Activated T-helper 9 cell treated with anti-CD3 and anti-CD28 coated beads, Interleukin-2, amount 50 U/mL, for 16 hours (primary cell): Measurements from ENCODE around the gene MEIOC.
"Not testable (repeated sequence)": the region's sequence is repeated elsewhere in the genome, so short reads cannot be mapped to it uniquely, and the experiment has no call there.

Experiments used
- DNase-seq: peaks from one replicate; pipeline ENCODE4 v3.0.0-alpha.2; 2020; ENCODE audit warnings: low read depth

The MEIOC gene

DNA sequence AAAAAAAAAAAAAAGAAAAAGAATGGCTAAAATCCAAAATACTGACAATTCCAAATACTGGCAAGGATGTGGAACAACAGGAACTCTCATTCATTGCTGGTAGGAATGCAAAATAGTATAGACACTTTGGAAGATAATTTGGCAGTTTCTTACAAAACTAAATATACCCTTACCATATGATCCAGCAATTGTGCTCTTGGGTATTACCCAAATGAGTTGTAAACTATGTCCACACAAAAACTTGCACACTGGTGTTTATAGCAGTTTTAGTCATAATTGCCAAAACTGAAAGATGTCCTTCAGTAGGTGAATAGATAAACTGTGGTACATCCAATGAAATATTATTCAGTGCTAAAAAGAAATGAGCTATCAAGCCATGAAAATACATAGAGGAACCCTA is 8.5 kb upstream of the MEIOC start:
- DNase-seq = no peak

DNA sequence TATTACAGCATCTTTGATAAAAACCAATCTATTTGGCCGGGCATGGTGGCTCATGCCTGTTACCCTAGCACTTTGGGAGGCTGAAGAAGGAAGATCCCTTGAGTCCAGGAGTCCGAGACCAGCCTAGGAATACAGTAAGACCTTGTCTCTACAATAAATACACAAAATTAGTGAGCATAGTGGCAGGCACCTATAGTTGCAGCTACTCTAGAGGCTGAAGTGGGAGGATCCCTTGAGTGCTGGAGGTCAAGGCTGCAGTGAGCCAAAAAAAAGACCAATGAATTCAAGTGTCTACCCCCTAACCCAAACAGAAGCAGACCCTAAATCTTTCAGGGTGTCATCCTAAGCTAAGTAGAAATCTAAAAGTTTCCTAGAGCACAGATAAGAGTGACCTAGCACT is 7.3 kb upstream of the MEIOC start:
- no peak for DNase-seq

GRCh38 chr17:44651228-44651627 is 5.0 kb upstream of the MEIOC start:
- DNase-seq = no peak

DNA sequence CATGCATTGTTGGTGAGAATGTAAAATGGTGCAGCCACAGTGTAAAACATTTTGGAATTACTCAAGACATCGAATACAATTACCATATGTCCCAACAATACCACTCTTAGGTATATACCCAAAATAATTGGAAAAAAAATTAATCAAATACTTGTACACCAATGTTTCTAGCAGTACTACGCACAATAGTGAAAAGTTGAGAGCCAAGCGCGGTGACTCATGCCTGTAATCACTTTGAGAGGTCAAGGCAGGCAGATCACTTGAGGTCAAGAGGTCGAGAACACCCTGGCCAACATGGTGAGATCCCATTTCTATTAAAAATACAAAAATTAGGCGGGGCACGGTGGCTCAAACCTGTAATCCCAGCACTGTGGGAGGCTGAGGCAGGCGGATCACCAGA is 3.5 kb upstream of the MEIOC start:
- DNase-seq = no peak

GRCh38 chr17:44653384-44653783 is 2.9 kb upstream of the MEIOC start:
- DNase-seq = no peak

DNA sequence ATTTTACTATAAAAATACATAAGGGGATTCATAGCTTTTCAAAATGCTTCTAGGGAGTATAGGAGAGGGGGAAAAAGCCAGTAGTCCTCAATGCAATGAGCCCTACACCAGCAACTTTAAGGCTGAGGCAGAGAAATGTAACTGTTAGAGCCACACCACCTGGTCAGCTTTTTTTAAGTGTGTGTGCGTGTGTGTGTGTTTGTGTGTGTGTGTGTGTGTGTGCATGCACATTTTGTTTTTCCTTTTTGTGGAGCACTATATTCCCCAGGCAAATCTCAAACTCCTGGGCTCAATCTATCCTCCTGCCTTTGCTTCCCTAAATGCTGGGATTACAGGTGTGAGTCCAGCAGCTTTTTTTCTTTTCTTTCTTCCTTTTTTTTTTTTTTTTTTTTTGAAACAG is 2.3 kb upstream of the MEIOC start:
- no peak for DNase-seq

DNA sequence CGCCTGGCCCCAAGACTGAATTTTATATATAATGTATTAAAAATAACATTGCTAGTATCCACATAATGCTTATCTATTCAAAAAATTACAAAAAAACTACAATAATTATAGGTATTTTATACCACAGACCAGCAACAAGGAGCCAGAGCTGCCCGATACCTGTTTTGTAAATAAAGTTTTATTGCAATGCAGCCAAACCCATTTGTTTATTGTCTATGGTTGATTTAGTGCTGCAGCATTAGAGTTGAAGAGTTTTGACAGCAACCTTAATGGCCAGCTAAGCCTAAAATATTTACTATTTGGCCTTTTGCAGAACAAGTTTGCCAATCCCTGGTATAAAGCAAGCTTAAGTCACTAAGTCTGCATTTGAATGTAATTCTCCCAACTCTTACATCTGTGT is 5.6 kb downstream of the MEIOC start:
- DNase-seq = no peak

- no peak for DNase-seq
These were observed 6.8 kb downstream of the MEIOC start for GRCh38 chr17:44663095-44663494.

DNA sequence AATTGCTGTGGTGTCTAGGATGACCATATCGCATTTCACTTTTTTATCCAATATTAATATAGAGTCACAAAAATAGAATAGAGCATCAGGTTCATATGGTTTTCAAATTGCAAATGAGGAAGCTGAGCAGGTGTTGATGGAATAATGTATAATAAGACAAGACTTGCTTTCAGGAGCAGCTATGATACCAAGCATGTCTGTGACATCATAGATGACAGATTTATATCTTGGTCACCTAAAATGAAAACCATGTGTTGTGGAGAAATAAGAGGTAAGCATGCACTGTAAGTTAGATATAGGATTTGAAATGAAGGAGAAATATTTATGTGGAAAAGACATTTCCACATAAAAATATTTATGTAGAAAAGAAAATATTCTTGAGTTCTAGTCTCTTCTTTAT is 8.6 kb downstream of the MEIOC start:
- no peak for DNase-seq

DNA sequence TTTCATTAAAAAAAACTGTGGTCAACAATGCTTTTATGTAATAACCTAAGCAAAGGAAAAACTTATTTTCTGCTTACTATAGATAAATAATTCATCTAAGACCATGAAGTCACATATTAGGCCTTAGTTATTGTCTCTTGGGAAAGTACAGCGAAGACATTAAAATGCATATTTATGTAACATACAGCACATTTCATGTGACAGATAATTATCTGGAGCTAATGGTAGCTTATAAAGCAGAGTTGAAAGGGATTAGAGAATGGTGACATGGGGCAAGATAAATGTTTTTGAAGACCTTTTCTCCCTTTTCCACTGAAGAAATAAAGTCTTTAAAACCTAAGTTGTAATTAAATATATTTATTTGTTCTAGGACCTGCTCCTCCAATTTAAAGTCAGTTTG is 9.7 kb downstream of the MEIOC start:
- DNase-seq = no peak

DNA sequence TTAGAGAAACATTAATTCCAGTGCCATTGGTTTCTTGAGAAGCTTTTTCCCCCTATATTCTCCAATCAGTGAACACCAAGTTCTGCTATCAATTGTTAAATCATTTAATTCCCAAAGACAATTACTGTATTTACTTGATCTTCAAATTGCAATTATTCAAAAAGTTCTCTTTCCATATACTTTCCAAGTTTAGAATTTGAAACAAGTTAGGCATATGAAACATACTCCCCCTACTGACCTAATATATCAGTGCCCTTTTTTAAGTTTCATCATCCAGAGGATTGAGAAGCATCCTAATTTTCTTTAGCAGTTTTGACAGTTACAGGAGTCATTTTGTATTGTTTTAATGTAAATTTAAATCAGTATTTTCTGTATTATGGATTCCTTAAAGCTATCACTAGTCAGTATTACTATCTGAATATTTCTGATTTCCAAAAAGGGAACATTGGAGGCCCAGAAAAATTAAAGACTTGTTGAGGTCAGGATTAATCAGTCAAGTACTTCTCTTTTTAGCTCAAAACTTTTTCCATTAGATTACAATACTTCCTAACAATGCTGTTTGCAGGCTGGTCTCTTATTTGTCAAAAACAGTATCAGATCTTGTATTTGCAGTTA is 16.3 kb downstream of the MEIOC start:
- no peak for DNase-seq

GRCh38 chr17:44673893-44674292 is 17.6 kb downstream of the MEIOC start:
- no peak for DNase-seq

GRCh38 chr17:44677136-44677535 is 20.9 kb downstream of the MEIOC start:
- DNase-seq = no peak

DNA sequence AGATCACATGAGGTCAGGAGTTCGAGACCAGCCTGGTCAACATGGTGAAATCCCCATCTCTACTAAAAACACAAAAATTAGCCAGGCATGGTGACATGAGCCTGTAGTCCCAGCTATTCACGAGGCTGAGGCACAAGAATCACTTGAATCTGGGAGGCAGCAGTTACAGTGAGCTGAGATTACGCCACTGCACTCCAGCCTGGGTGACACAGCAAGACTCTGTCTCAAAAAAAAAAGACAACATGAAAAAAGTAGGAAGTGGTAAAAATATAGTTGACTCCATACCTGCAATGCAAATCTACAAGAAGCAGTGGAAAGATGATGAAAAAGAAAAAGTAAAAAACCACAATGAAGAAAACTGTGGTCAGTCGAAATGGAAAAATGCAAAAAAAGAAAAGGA is 27.0 kb downstream of the MEIOC start:
- not testable (repeated sequence) for DNase-seq

- DNase-seq = no peak
These were observed 31.5 kb downstream of the MEIOC start for GRCh38 chr17:44687756-44688155.

GRCh38 chr17:44688200-44688599 is 31.9 kb downstream of the MEIOC start:
- DNase-seq = no peak

DNA sequence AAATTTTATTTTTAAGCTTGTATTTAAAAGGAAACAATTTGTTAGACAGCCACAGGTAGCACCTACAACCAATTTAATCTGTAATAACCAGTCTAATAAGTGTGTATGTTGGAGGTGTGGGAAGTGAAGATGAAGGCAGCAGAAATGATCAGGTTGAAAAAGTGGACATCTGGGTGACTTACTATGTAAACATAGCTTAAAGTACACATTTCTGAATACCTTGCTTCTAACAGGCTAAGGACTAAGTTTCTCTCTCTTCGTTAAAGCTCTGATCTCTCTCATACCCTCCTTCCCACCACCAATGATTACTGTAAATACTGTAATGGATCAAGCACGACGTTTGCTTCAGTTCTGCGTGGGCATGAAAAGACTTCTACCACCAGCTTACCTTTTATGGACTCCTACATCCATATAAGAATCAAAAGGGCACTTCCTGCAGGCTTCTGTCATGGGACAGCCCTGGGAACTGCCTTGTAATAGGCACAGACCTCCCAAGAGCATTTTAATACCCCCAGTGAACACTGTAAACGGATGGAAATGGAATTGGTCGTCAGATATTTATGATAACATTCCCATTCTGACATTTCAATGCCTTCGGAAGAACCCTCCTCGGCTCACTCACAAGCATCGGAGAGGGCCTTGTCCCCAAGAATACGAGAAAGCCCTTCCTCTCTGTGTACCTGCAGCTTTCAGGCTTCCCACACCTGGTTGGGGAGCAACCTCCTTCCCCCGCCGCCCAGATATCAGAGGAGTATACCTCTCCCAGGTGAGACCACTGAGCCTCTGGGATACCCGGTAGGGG is 32.6 kb downstream of the MEIOC start:
- no peak for DNase-seq

DNA sequence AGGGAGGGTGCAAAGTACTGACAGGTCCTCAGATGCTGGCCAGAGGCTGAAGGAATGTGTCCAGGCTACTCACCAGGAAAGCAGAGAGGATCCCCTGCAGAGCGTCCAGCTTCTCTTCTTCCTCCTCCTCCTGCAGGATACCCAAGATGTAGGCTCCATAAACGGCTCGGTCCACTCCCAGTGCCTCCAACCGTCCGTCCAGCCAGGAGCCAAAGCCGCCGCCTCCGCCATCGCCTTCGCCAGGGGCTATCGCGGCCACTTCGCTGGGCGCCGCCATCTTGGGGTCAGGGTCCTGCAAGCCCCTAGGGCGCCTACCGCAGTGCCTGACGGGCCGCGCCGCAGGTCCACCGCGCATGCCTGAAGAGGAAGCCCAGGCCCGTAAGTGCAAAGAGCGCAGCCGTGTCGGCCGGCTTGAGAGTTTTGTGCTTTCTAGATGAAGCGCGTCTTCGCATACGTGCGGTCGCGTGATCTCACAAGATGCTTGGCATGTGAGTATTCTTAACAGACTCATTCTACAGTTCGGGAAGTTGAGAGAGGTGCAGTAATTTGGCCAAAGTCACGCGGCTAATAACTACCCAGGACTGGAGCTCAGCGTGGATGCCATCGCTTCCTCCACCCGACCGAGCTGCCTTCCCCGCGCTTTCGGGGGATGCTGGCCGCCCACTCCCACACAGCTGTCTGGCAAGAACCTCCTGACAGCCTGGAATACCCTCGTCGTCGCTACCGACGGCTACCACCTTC is 33.4 kb downstream of the MEIOC start, which contains the start of gene CCDC43:
Gene CCDC43 (minus strand): TSS at position 300 of the 741 bp plus-strand sequence. CDS start 23 bp downstream, at position 277.
- DNase-seq = peak; percentile 83

- DNase-seq = not testable (repeated sequence)
These were observed 34.6 kb downstream of the MEIOC start for GRCh38 chr17:44690746-44691306.

DNA sequence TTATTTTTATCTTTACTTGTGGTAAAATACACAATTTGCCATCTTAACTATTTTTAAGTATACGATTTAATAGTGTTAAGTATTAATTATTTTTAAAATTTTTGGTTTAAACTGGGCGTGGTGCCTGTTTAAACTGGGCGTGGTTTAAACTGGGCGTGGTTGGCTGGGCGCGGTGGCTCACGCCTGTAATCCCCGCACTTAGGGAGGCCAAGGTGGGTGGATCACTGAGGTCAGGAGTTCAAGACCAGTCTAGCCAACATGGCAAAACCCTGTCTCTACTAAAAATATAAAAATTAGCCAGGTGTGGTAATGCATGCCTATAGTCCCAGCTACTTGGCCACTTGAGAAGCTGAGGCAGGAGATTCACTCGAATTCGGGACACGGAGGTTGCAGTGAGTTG is 37.3 kb downstream of the MEIOC start:
- DNase-seq = no peak

DNA sequence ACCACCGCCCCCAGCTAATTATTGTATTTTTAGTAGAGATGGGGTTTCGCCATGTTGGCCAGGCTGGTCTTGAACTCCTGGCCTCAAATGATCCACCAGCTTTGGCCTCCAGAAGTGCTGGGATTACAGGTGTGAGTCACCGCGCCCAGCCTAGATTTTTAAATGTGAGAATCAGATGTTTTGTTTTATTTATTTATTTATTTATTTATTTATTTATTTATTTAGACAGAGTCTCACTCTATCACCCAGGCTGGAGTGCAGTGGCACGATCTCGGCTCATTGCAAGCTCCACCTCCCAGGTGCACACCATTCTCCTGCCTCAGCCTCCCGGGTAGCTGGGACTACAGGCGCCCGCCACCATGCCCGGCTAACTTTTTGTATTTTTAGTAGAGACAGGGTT is 44.0 kb downstream of the MEIOC start:
- not testable (repeated sequence) for DNase-seq

- no peak for DNase-seq
These were observed 51.6 kb downstream of the MEIOC start for GRCh38 chr17:44707755-44708400.
